ENCODE data around the gene FRAT2.

DNA sequence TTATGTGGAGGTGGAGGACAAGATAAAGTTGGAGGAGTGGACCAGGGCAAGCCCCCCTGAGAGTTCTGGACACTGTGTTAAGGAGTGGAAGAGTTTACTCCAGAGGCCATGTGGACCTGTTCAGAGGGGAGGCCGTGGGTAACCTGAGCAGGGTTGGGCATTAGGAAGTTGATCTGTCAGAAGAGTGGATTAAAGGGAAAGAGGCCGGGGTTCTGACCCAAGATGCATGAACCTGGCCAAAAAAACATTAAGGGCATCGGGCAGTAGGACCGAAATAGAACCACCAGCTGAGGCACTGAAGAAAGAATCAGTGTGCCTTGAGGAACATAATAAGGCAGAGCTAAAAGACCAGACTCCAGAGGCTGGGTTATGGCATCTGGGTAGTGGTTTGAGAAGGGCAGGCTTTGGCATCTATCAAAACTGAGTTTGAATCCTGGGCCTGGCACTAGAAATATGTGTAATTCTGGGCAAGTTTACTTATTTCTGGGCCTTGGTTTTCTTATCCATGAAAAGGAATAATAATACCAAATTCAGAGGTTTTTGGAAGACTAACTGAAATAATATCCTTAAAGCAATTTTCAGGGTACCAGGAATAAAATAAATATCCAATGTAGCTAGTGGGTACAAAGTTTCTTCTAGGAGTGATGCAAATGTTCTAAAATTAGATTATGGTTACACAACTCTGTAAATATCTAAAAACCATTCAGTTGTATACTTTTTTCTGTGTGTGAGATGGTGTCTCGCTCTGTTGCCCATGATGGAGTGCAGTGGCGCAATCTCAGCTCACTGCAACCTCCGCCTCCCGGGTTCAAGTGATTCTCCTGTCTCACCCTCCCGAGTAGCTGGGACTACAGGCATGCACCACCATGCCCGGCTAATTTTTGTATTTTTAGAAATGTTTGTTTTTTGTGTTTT is 26.4 kb downstream of the FRAT2 start:
- TF ChIP-seq, protein P1, sequence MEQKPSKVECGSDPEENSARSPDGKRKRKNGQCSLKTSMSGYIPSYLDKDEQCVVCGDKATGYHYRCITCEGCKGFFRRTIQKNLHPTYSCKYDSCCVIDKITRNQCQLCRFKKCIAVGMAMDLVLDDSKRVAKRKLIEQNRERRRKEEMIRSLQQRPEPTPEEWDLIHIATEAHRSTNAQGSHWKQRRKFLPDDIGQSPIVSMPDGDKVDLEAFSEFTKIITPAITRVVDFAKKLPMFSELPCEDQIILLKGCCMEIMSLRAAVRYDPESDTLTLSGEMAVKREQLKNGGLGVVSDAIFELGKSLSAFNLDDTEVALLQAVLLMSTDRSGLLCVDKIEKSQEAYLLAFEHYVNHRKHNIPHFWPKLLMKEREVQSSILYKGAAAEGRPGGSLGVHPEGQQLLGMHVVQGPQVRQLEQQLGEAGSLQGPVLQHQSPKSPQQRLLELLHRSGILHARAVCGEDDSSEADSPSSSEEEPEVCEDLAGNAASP (CRISPR knock-in tag; IDR thresholded peaks at IDR 0.05; ENCODE audit: borderline replicate concordance): no peak
- TF ChIP-seq, protein P2, sequence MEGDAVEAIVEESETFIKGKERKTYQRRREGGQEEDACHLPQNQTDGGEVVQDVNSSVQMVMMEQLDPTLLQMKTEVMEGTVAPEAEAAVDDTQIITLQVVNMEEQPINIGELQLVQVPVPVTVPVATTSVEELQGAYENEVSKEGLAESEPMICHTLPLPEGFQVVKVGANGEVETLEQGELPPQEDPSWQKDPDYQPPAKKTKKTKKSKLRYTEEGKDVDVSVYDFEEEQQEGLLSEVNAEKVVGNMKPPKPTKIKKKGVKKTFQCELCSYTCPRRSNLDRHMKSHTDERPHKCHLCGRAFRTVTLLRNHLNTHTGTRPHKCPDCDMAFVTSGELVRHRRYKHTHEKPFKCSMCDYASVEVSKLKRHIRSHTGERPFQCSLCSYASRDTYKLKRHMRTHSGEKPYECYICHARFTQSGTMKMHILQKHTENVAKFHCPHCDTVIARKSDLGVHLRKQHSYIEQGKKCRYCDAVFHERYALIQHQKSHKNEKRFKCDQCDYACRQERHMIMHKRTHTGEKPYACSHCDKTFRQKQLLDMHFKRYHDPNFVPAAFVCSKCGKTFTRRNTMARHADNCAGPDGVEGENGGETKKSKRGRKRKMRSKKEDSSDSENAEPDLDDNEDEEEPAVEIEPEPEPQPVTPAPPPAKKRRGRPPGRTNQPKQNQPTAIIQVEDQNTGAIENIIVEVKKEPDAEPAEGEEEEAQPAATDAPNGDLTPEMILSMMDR (CRISPR knock-in tag; IDR thresholded peaks at IDR 0.05): no peak
